HepG2 (cell line): ENCODE results near the gene EMC8. TPM values are rescaled to one million over a fixed set of nuclear protein-coding genes. Genes with fewer than 3 reads are reported as not detected.
A peak's percentile ranks its signal among the peaks of the same experiment; 100 is the strongest.

Experiments used
- ATAC-seq: fragments of 200-7000 bp; cut with Tn5 transposase; 3 replicates; pipeline ENCODE4 v1.9.1; 2020; ENCODE audit warnings: mild to moderate bottlenecking, moderate library complexity
- BruUV-seq: library from RNA; stranded (reverse); fragments of 400-500 nt; replicated peaks from 2 replicates; lab custom pipeline; 2021; lab: Mats Ljungman, UMichigan
- CTCF ChIA-PET: fragments of 300-600 bp; formaldehyde crosslinking; extraction: SDS; loops from one replicate; lab custom pipeline; 2021; ENCODE audit warnings: low total read pairs, inconsistent platforms, low intra/inter-chr PET ratio; lab: Yijun Ruan, JAX
- POLR2A ChIA-PET: fragments of 350-600 bp; sonication (Branson Sonifier 250); formaldehyde crosslinking; loops from one replicate; lab custom pipeline; 2020; ENCODE audit warnings: antibody characterized with exemption, inconsistent platforms; lab: Yijun Ruan, JAX
- DNase-seq: peaks from one replicate; pipeline ENCODE4 v3.0.0-alpha.2; 2015; ENCODE audit warnings: low spot score
- FAIRE-seq: peaks from 3 replicates; lab custom pipeline; 2011; peaks lifted over from hg19 to GRCh38; lab: Jason Lieb, UNC
- H2AFZ ChIP-seq: one replicate; pipeline ENCODE4 v1.6.1; 2011; ENCODE audit warnings: low read length, inconsistent platforms
- H3K27ac ChIP-seq: fragments of 300-600 bp; 3 replicates; pipeline ENCODE4 v1.8.0; 2011; ENCODE audit warnings: mixed run types, mild to moderate bottlenecking, mixed read lengths, low read length, inconsistent platforms; ENCODE audit not compliant: insufficient read depth; ENCODE audit errors: extremely low read length
- H3K27me3 ChIP-seq, 2 experiments: fragments of 200-600 bp in 1 of 2; 2 replicates in 1 of 2; 3 replicates in 1 of 2; pipeline versions ENCODE4 v1.6.0 to v1.8.0; 2011; ENCODE audit warnings: low read length in 2 of 2, mild to moderate bottlenecking in 2 of 2, moderate library complexity in 2 of 2, inconsistent platforms in 1 of 2; ENCODE audit not compliant: insufficient read depth in 2 of 2, control insufficient read depth in 1 of 2
- H3K36me3 ChIP-seq, 2 experiments: fragments of 200-600 bp in 1 of 2; replicated peaks in 1 of 2; 2 replicates in 1 of 2; 3 replicates in 1 of 2; pipeline versions ENCODE4 v1.5.1 to v1.8.0; 2011; ENCODE audit warnings: low read length in 2 of 2, inconsistent platforms in 1 of 2; ENCODE audit not compliant: insufficient read depth in 2 of 2, control insufficient read depth in 1 of 2
- H3K4me1 ChIP-seq: 2 replicates; pipeline ENCODE4 v1.5.1; 2012; ENCODE audit warnings: low read length, inconsistent platforms; ENCODE audit not compliant: insufficient read depth
- H3K4me2 ChIP-seq: 2 replicates; pipeline ENCODE4 v1.6.0; 2011; ENCODE audit warnings: low read depth, low read length, inconsistent platforms
- H3K4me3 ChIP-seq, 3 experiments: fragments of 200-600 bp in 1 of 3; sonication (generic), shearing (Covaris generic) in 1 of 3; replicated peaks in 1 of 3; 2 replicates each; pipeline ENCODE4 v1.5.1; 2011 to 2016; ENCODE audit warnings: low read length in 3 of 3, inconsistent platforms in 2 of 3, low read depth in 2 of 3, mild to moderate bottlenecking in 2 of 3, control low read depth in 1 of 3, mixed read lengths in 1 of 3; ENCODE audit not compliant: insufficient read depth in 1 of 3
- H3K79me2 ChIP-seq: one replicate; pipeline ENCODE4 v1.6.1; 2011; ENCODE audit warnings: low read length, inconsistent platforms; ENCODE audit not compliant: insufficient read depth
- H3K9ac ChIP-seq: 2 replicates; pipeline ENCODE4 v1.6.0; 2011; ENCODE audit warnings: mild to moderate bottlenecking, low read depth, low read length, inconsistent platforms; ENCODE audit not compliant: insufficient read depth
- H3K9me3 ChIP-seq: 2 replicates; pipeline ENCODE4 v1.5.1; 2012; ENCODE audit warnings: mild to moderate bottlenecking, low read length
- H4K20me1 ChIP-seq: 2 replicates; pipeline ENCODE4 v1.6.0; 2011; ENCODE audit warnings: inconsistent platforms, mild to moderate bottlenecking, low read length, moderate library complexity; ENCODE audit not compliant: insufficient read depth
- EED ChIP-seq: sonication (generic); formaldehyde crosslinking; IDR thresholded peaks from 2 replicates; pipeline ENCODE4 v1.5.0; 2020; ENCODE audit warnings: mild to moderate bottlenecking, missing genetic modification reagents
- FUBP1 ChIP-seq: sonication (generic); formaldehyde crosslinking; IDR thresholded peaks from 2 replicates; pipeline ENCODE4 v1.5.1; 2020; ENCODE audit warnings: missing genetic modification reagents, mild to moderate bottlenecking, borderline replicate concordance
- HNF4G ChIP-seq, 2 experiments: sonication (generic) in 1 of 2; formaldehyde crosslinking in 1 of 2; IDR thresholded peaks; 2 replicates each; pipeline versions ENCODE4 v1.4.0 to v1.6.1; 2011 to 2020; ENCODE audit warnings: borderline replicate concordance in 2 of 2, low read depth in 2 of 2, mild to moderate bottlenecking in 2 of 2, low read length in 1 of 2, missing genetic modification reagents in 1 of 2, moderate library complexity in 1 of 2
- XRCC5 ChIP-seq: fragments of 200-400 bp; formaldehyde crosslinking; optimal IDR thresholded peaks from 2 replicates; pipeline ENCODE3; 2017; ENCODE audit warnings: mild to moderate bottlenecking, low read length
- ZNF674 ChIP-seq: sonication (generic); formaldehyde crosslinking; IDR thresholded peaks from 2 replicates; pipeline ENCODE4 v1.5.0; 2020; ENCODE audit warnings: low read depth, mild to moderate bottlenecking, missing genetic modification reagents
- WGBS: methylation state at CpG from one replicate; pipeline ENCODE4 v1.1.6; 2017; ENCODE audit warnings: low lambda C conversion rate; 5-methylcytosine and 5-hydroxymethylcytosine counted together
- in situ Hi-C: cut with HindIII; loops from 2 replicates; pipeline ENCODE4 v1.10.0; 2017; ENCODE audit warnings: low pct_unique_long_range_greater_than_20kb; ENCODE audit not compliant: extremely low pct_ligation_motif_present
- intact Hi-C: fragments of 100-400 bp; cut with micrococcal nuclease; formaldehyde crosslinking; loops from one replicate; pipeline ENCODE4 v1.10.0; 2022; ENCODE audit not compliant: unreplicated experiment
- polyA plus RNA-seq, 8 experiments: library from polyadenylated mRNA; depleted of rRNA in 3 of 8; stranded (reverse) in 7 of 8; unstranded in 1 of 8; fragments of >200 nt; fragmentation: Illumina TruSeq in 4 of 8; extraction: Trizol in 4 of 8; gene quantifications; 2 replicates each; pipeline versions ENCODE4 v1.2.1 to v1.2.3, GENCODE V29; 2011 to 2016; ENCODE audit warnings: low read depth in 4 of 8, missing spikeins in 1 of 8, mixed read lengths in 1 of 8; ENCODE audit not compliant: insufficient read depth in 1 of 8
- total RNA-seq, 5 experiments: library from RNA; depleted of rRNA; stranded (reverse); fragments of >200 nt; fragmentation: Illumina TruSeq; extraction: Trizol; gene quantifications; 2 replicates each; pipeline ENCODE4 v1.2.3, GENCODE V29; 2016; ENCODE audit warnings: low read depth in 1 of 5
- TF ChIP-seq, protein P1 (sequence below): IDR thresholded peaks from 2 replicates; pipeline ENCODE4 v1.6.1; 2016; ENCODE audit warnings: missing genetic modification reagents, missing compliant biosample characterization
- TF ChIP-seq, protein P2 (sequence below): IDR thresholded peaks from 2 replicates; pipeline ENCODE4 v1.6.1; 2018; ENCODE audit warnings: missing genetic modification reagents, mild to moderate bottlenecking, missing compliant biosample characterization
- TF ChIP-seq, protein P3 (sequence below): sonication (generic); formaldehyde crosslinking; IDR thresholded peaks from one replicate; pipeline ENCODE4 v1.5.1; 2020; ENCODE audit warnings: mild to moderate bottlenecking, missing genetic modification reagents; ENCODE audit errors: not compliant biosample characterization

EMC8 gene
- total and polyA plus RNA-seq, 2 of the 13 experiments (the other 11 are each of a cell fraction or from before 2014, with no cell fraction given), result 55.0 to 76.0 TPM

GRCh38 chr16:85806539-85806938, 7.2 kb upstream of the EMC8 start:
- ChIA-PET CTCF (no interaction called here), POLR2A (no interaction called here)
- BruUV-seq, result no TSS peak
- Histone ChIP-seq H3K9ac (no peak overlapping the region), H2AFZ (no peak overlapping the region), H3K27ac (no peak overlapping the region), H3K4me1 (peaks cover 27% of the 10 kb centered on the region), H4K20me1 (peaks cover 12% of the 10 kb centered on the region), H3K36me3 (peaks cover 29 to 53% of the 10 kb centered on the region in 2 experiments), H3K4me3 (no peak overlapping the region), H3K79me2 (peaks cover 19% of the 10 kb centered on the region), H3K4me2 (no peak overlapping the region), H3K27me3 (peaks cover 1 to 7% of the 10 kb centered on the region in 2 experiments; a peak in 3 of 5 replicates), H3K9me3 (no peaks in the 10 kb centered on the region)
- ATAC-seq (no peak), FAIRE-seq (peak; percentile 23), DNase-seq (no peak)
- 98% methylated on average over 11 of the region's 11 CpGs for WGBS
- intact Hi-C loops, result no loop called here
- in situ Hi-C loops, result loop anchor here (25.0 kb wide), 1 partner anchor 706 kb away; the partner anchor contains the start of gene FOXF1
- no peak for TF ChIP-seq FUBP1 (CRISPR knock-in tag)
- TF ChIP-seq, protein P1, sequence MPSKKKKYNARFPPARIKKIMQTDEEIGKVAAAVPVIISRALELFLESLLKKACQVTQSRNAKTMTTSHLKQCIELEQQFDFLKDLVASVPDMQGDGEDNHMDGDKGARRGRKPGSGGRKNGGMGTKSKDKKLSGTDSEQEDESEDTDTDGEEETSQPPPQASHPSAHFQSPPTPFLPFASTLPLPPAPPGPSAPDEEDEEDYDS, result no peak
- TF ChIP-seq ZNF674, result no peak
- no peak for TF ChIP-seq EED (CRISPR knock-in tag)
- TF ChIP-seq, protein P2, sequence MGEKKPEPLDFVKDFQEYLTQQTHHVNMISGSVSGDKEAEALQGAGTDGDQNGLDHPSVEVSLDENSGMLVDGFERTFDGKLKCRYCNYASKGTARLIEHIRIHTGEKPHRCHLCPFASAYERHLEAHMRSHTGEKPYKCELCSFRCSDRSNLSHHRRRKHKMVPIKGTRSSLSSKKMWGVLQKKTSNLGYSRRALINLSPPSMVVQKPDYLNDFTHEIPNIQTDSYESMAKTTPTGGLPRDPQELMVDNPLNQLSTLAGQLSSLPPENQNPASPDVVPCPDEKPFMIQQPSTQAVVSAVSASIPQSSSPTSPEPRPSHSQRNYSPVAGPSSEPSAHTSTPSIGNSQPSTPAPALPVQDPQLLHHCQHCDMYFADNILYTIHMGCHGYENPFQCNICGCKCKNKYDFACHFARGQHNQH, result no peak
- TF ChIP-seq XRCC5, result no peak
- no peak for TF ChIP-seq HNF4G (IDR thresholded peaks at IDR 0.05; ENCODE audit: borderline replicate concordance, low read depth, low read length)
- TF ChIP-seq HNF4G (CRISPR knock-in tag; IDR thresholded peaks at IDR 0.05; ENCODE audit: borderline replicate concordance, low read depth), result no peak
- TF ChIP-seq, protein P3, sequence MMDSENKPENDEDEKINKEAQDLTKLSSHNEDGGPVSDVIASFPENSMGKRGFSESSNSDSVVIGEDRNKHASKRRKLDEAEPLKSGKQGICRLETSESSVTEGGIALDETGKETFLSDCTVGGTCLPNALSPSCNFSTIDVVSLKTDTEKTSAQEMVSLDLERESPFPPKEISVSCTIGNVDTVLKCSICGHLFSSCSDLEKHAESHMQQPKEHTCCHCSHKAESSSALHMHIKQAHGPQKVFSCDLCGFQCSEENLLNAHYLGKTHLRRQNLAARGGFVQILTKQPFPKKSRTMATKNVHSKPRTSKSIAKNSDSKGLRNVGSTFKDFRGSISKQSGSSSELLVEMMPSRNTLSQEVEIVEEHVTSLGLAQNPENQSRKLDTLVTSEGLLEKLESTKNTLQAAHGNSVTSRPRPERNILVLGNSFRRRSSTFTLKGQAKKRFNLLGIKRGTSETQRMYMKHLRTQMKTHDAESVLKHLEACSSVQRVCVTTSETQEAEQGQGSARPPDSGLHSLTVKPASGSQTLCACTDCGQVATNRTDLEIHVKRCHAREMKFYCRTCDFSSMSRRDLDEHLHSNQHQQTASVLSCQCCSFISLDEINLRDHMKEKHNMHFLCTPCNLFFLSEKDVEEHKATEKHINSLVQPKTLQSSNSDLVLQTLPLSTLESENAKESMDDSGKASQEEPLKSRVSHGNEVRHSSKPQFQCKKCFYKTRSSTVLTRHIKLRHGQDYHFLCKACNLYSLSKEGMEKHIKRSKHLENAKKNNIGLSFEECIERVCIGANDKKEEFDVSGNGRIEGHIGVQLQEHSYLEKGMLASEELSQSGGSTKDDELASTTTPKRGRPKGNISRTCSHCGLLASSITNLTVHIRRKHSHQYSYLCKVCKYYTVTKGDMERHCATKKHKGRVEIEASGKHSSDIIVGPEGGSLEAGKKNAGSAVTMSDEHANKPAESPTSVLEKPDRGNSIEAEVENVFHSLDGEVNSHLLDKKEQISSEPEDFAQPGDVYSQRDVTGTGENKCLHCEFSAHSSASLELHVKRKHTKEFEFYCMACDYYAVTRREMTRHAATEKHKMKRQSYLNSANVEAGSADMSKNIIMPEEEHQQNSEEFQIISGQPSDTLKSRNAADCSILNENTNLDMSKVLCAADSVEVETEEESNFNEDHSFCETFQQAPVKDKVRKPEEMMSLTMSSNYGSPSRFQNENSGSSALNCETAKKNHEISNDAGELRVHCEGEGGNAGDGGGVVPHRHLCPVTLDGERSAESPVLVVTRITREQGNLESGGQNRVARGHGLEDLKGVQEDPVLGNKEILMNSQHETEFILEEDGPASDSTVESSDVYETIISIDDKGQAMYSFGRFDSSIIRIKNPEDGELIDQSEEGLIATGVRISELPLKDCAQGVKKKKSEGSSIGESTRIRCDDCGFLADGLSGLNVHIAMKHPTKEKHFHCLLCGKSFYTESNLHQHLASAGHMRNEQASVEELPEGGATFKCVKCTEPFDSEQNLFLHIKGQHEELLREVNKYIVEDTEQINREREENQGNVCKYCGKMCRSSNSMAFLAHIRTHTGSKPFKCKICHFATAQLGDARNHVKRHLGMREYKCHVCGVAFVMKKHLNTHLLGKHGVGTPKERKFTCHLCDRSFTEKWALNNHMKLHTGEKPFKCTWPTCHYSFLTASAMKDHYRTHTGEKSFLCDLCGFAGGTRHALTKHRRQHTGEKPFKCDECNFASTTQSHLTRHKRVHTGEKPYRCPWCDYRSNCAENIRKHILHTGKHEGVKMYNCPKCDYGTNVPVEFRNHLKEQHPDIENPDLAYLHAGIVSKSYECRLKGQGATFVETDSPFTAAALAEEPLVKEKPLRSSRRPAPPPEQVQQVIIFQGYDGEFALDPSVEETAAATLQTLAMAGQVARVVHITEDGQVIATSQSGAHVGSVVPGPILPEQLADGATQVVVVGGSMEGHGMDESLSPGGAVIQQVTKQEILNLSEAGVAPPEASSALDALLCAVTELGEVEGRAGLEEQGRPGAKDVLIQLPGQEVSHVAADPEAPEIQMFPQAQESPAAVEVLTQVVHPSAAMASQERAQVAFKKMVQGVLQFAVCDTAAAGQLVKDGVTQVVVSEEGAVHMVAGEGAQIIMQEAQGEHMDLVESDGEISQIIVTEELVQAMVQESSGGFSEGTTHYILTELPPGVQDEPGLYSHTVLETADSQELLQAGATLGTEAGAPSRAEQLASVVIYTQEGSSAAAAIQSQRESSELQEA (CRISPR knock-in tag), result no peak
